ENCODE data around the gene SPPL3.
"Not testable (repeated sequence)": the region's sequence is repeated elsewhere in the genome, so short reads cannot be mapped to it uniquely, and the experiment has no call there.

SPPL3 gene

GRCh38 chr12:120839503-120839902 is 64.7 kb downstream of the SPPL3 start:
- no peak for DNase-seq

DNA sequence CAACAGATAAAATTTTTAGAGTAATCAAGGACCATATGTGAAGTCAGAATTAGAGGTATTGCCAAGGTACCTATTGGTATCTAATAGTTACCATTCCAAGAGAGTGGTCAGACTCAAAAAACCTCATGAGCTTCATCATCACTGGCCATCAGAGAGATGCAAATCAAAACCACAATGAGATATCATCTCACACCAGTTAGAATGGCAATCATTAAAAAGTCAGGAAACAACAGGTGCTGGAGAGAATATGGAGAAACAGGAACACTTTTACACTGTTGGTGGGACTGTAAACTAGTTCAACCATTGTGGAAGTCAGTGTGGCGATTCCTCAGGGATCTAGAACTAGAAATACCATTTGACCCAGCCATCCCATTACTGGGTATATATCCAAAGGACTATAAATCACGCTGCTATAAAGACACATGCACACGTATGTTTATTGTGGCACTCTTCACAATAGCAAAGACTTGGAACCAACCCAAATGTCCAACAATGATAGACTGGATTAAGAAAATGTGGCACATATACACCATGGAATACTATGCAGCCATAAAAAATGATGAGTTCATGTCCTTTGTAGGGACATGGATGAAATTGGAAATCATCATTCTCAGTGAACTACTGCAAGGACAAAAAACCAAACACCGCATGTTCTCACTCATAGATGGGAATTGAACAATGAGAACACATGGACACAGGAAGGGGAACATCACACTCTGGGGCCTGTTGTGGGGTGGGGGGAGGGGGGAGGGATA is 65.4 kb downstream of the SPPL3 start:
- DNase-seq: not testable (repeated sequence)

GRCh38 chr12:120836114-120836684 is 68.0 kb downstream of the SPPL3 start:
- no peak for DNase-seq

DNA sequence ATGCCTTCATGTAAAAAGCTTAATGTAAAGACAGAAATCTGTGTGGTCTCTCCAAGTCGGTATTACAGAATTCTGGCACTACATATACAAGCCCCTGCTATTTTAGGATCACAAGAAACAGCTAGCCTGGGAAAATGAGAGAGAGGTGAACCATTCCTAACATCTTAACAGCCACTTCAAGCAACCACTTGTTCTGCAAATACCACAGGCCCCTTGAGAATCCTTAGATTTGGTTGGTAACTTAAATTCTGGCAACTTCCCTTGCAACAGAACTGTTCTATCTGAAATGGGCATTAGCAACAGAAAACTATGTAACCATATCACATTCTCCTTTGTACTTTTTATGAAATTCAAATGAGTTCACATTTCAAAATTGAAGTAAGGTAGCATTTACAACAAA is 68.5 kb downstream of the SPPL3 start:
- no peak for DNase-seq

- no peak for DNase-seq
Observed at GRCh38 chr12:120835304-120835612, 68.9 kb downstream of the SPPL3 start.

DNA sequence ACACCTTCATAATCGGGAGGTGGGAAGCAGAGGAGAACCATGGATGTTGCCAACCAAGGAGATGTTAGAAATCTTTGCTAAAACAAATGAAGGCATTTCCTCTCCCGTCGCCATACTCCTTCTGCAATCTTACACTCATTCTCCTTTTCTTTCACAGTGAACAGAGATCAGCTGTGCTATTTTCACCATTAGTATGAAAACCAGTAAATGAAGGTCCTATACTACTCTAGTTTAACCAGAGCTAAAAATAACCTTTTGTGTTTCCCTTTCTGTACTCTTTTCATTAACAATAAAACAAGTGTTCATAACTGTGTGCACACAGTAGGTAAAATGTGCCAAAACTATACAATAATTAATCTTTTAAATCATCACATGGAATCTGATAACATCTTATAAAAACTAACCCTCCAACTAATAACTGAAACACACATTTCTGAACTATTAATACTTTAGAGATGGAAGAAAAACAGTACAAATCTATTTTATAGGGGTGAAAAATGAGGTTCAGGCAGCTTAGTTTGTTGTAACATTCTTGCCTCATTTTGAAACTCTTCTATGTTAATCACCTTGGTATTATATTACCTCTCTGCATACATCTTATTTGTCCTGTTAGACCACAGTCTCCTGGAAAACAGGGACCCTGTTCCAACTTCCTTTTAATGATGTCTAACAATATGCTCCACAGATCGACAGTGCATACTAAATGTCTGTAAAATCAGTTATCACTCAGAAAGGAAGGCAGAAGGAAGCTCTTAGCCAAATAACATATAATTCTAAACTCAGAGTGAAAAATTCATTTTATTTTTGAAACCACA is 69.5 kb downstream of the SPPL3 start:
- DNase-seq: no peak

- DNase-seq: no peak
Observed at GRCh38 chr12:120833849-120834248, 70.3 kb downstream of the SPPL3 start.

GRCh38 chr12:120832737-120833136 is 71.4 kb downstream of the SPPL3 start:
- no peak for DNase-seq

GRCh38 chr12:120831648-120832267 is 72.4 kb downstream of the SPPL3 start:
- DNase-seq: no peak

DNA sequence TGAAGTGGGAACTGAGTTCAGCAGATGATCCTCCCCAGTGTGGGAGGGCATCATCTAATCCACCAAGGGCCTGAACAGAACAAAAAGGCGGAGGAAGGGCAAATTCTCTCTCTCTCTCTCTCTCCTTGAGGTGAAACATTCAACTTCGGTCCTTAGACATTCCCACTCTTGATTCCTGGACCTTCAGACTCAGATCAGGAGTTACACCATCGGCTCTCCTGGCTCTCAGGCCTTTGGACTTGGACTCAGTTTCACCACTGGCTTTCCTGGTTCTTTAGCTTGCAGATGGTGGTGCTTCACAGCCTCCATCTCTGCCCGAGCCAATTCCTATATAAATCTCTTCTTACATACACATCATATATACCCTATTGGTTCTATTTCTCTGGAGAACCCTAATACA is 73.2 kb downstream of the SPPL3 start:
- no peak for DNase-seq

- DNase-seq: no peak
Observed at GRCh38 chr12:120830052-120830940, 73.9 kb downstream of the SPPL3 start.

DNA sequence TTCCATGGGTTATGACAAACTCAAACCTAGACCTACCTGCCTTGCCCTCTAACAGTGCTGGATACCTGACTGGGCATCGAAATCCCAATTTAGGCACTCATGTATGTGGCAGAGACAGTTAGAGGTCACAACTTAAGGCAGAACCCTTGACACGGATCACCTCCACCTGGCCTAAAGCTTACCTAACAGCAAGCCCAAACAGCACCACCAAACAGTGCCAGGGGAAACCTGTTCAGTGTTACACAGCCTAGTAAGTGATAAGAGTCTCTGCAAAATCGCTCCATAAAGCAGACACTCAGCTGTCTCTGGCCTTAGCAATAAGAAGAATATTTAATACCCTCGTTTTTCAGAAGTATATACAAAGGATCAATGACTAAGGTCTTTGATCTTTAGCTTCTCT is 77.8 kb downstream of the SPPL3 start:
- DNase-seq: no peak

- DNase-seq: no peak
Observed at GRCh38 chr12:120825337-120825736, 78.8 kb downstream of the SPPL3 start.

GRCh38 chr12:120822832-120823503 is 81.2 kb downstream of the SPPL3 start:
- no peak for DNase-seq

DNA sequence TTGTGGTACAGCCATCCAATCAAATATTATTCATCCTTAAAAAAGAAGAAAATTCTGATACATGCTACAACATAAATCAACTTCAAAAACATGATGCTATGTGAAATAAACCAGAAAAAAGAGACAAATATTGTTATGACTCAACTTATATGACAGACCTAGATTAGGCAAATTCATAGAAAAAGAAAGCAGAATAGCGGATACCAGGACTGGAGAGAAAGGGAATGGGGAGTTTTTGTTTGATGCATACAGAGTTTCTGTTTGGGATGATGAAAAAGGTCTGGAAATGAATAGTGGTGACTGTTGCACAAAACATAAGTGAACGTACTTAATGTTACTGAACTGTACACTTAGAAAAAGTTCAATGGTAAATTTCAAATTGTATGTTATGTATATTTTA is 82.3 kb downstream of the SPPL3 start:
- no peak for DNase-seq

DNA sequence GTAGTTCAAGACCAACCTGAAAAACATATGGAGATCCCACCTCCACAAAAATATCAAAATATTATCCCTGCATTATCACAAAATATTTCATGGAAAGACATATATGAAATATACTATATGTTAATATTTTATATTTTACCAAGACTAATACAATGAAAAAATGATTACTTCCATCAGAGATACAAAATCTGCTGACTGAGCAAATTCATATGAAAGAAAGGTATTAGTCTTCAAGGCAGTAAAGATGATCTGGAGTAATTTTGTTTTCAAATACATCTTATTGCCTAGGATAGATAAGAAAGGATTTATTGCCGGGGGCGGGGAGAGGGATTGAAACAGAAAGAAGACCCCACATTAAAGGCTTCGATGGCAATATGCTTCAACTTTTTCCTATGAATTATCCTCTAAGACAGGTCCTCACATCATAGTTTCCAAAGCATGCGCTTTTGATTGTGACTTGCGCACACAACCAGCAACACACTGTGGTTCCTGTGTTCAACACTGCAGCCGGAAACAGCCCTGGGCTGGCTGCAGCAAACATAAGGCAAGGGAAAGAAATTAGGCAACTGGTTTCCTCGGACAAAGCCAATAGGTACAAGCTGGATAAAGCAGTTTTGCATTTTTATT is 83.2 kb downstream of the SPPL3 start:
- DNase-seq: no peak

- DNase-seq: no peak
Observed at GRCh38 chr12:120818416-120818815, 85.7 kb downstream of the SPPL3 start.

DNA sequence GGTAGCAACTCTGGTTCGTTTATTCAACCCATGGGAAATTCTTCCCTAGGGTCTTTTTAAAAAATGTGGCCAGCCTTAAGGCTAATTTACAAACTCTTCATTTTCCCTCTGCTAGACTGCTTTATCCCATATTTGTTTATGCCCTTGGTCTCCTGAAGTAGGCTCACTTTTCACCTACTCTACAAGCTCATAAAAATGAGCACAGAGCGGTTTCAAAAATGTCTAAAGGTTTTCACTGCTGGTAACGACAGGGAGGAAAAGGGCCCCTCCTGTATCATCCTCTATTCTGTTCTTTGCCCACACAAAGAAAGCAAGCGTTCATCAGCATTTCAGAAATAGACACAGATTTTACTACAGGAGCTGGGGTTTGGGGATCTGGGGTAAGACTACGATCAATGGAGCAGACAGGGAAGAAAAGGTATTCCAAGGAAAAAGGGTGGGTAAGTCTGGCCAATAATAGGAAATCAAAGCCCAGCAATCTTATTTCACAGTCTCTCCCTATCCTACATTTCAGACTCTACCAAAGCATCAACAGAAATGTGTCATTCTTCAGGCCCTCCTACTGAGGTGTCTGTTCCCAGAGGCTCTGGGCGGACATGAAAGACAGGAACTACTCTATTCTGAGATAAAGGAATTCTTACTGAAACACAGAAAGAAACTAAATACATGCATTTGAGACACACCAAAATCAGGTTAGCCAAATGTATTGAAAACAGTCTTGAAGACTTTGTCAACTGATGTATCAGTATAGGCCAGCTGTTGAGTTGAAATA is 86.4 kb downstream of the SPPL3 start:
- no peak for DNase-seq

DNA sequence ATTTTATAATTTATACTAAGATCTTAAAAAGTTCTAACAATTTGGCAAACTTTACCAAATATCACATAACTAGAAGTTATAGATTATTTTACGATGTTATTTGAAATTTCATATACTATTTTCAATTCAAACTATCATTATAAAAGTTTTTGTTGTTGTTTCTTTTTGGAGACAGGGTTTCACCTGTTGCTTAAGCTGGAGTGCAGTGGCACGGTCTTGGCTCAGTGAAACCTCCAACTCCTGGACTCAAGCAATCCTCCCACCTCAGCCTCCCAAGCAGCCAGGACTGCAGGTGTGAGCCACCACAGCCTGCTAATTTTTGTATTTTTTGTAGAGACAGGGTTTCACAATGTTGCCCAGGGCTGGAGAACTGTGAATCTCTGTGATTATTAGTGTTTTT is 87.8 kb downstream of the SPPL3 start:
- DNase-seq: no peak

DNA sequence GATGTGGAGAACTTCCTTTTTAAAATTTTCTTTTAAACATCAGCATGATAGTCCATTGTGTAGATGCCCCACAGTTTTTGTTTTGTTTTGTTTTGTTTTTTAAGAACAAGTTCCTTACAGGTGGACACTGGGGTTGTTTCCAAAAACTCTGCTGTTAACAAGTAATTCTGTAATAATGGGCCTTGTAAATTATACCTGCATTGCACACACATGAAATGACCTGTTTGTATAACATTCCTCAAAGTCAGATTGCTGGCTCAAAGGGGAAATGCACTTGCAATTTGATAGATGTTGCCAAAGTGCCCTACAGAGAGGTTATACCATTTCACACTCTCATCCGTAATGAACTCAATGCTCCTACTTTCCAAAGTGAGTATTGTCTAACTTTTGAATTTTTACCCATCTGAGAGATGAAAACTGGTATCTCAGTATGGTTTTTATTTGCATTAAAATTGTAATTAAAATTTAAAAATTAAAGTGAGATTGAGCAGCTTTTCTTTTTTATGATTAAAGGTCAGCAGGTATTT is 89.2 kb downstream of the SPPL3 start:
- no peak for DNase-seq

Measured in CD4-positive, alpha-beta T cell treated with Interleukin-15 for 1 hour (primary cell).